Activated naive CD4-positive, alpha-beta T cell (primary cell): ENCODE results near the gene ABLIM2.
"Not testable (repeated sequence)": the region's sequence is repeated elsewhere in the genome, so short reads cannot be mapped to it uniquely, and the experiment has no call there.

ENCODE experiments used
- DNase-seq, 4 experiments: peaks; one replicate each; lab custom pipeline; 2025; lab: John Stamatoyannopoulos, UW

Gene ABLIM2

GRCh38 chr4:8157496-8157895, 1.1 kb downstream of the ABLIM2 start:
- no peak for DNase-seq

GRCh38 chr4:8156617-8157016, 2.0 kb downstream of the ABLIM2 start:
- DNase-seq, result no peak

- DNase-seq, result no peak
Observed at GRCh38 chr4:8155660-8156421, 2.8 kb downstream of the ABLIM2 start.

- DNase-seq, result no peak
Observed at GRCh38 chr4:8155048-8155447, 3.6 kb downstream of the ABLIM2 start.

- DNase-seq, result no peak
Observed at GRCh38 chr4:8153441-8153840, 5.2 kb downstream of the ABLIM2 start.

- DNase-seq, result no peak
Observed at GRCh38 chr4:8152865-8153257, 5.8 kb downstream of the ABLIM2 start.

GRCh38 chr4:8152090-8152864, 6.3 kb downstream of the ABLIM2 start:
- DNase-seq, result no peak

GRCh38 chr4:8151165-8151650, 7.4 kb downstream of the ABLIM2 start:
- DNase-seq, result no peak

- no peak for DNase-seq
Observed at GRCh38 chr4:8150152-8151090, 8.2 kb downstream of the ABLIM2 start.

GRCh38 chr4:8149664-8150063, 8.9 kb downstream of the ABLIM2 start:
- no peak for DNase-seq

- DNase-seq, result no peak
Observed at GRCh38 chr4:8148785-8149435, 9.7 kb downstream of the ABLIM2 start.

- no peak for DNase-seq
Observed at GRCh38 chr4:8148159-8148558, 10.5 kb downstream of the ABLIM2 start.

- DNase-seq, result no peak
Observed at GRCh38 chr4:8147231-8147970, 11.2 kb downstream of the ABLIM2 start.

GRCh38 chr4:8146157-8146556, 12.5 kb downstream of the ABLIM2 start:
- no peak for DNase-seq

- no peak for DNase-seq
Observed at GRCh38 chr4:8144359-8144758, 14.3 kb downstream of the ABLIM2 start.

GRCh38 chr4:8143392-8144140, 15.0 kb downstream of the ABLIM2 start:
- DNase-seq, result no peak

- no peak for DNase-seq
Observed at GRCh38 chr4:8142556-8142955, 16.1 kb downstream of the ABLIM2 start.

- DNase-seq, result no peak
Observed at GRCh38 chr4:8141935-8142334, 16.7 kb downstream of the ABLIM2 start.

- no peak for DNase-seq
Observed at GRCh38 chr4:8140915-8141314, 17.7 kb downstream of the ABLIM2 start.

GRCh38 chr4:8139726-8140125, 18.9 kb downstream of the ABLIM2 start:
- DNase-seq, result not testable (repeated sequence)
